ENCODE measurements around the gene SECTM1. TPM values are rescaled to one million over a fixed set of nuclear protein-coding genes. Genes with fewer than 3 reads are reported as not detected.

The SECTM1 gene
- total and polyA plus RNA-seq, 9 of the 15 experiments (the other 6 are each of a cell fraction or from before 2014, with no cell fraction given), result 0.11 to 0.46 (median 0.18) TPM; not detected in 6

DNA sequence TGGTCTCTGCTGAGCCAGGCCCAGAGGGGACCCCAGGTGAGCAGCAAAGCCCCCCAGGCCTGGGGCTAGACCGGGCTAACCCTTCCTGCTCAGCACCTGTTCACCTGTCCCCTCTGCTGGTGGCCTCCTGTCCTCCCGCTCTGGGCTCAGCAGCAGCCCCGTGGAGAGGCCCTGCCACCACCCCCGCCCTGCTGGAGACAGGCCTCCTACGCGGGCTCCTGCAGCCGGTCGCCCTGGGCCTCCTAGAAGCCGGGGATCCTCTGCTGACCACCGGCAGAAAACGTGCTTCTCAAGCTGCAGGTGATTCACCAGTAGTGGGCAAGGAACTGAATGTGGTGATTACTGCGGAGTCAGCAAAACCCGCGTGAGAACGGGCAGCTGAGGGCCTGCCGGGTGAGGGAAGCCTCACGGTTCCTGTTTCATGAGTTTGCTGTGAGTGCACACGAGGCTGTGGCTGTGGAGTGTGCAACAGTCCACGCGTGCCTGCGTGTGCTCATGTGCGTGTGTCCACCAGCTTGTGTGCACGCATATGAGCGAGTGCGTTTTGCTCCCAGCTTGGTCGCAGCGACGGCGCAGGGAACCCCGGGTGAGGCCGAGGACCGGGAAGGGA is 792 bp downstream of the SECTM1 start (continued):
- TF ChIP-seq, protein P1, sequence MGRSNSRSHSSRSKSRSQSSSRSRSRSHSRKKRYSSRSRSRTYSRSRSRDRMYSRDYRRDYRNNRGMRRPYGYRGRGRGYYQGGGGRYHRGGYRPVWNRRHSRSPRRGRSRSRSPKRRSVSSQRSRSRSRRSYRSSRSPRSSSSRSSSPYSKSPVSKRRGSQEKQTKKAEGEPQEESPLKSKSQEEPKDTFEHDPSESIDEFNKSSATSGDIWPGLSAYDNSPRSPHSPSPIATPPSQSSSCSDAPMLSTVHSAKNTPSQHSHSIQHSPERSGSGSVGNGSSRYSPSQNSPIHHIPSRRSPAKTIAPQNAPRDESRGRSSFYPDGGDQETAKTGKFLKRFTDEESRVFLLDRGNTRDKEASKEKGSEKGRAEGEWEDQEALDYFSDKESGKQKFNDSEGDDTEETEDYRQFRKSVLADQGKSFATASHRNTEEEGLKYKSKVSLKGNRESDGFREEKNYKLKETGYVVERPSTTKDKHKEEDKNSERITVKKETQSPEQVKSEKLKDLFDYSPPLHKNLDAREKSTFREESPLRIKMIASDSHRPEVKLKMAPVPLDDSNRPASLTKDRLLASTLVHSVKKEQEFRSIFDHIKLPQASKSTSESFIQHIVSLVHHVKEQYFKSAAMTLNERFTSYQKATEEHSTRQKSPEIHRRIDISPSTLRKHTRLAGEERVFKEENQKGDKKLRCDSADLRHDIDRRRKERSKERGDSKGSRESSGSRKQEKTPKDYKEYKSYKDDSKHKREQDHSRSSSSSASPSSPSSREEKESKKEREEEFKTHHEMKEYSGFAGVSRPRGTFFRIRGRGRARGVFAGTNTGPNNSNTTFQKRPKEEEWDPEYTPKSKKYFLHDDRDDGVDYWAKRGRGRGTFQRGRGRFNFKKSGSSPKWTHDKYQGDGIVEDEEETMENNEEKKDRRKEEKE (IDR thresholded peaks at IDR 0.05; ENCODE audit: borderline replicate concordance in 1 of 2, control insufficient read depth in 1 of 2, low read depth in 2 of 2, low read length in 1 of 2), result no peak
- TF ChIP-seq TCF7 (IDR thresholded peaks at IDR 0.05; ENCODE audit: borderline replicate concordance), result no peak
- TF ChIP-seq PRMT5 (CRISPR knock-in tag; IDR thresholded peaks at IDR 0.05), result no peak
- no peak for TF ChIP-seq TAF9B (IDR thresholded peaks at IDR 0.05; ENCODE audit: partially characterized antibody)
- TF ChIP-seq SOX6 (IDR thresholded peaks at IDR 0.05), result no peak
- TF ChIP-seq CC2D1A (IDR thresholded peaks at IDR 0.05), result no peak
- TF ChIP-seq EP300 (IDR thresholded peaks at IDR 0.05; ENCODE audit: low read length), result no peak
- TF ChIP-seq FOXA1 (IDR thresholded peaks at IDR 0.05; ENCODE audit: borderline replicate concordance), result no peak
- TF ChIP-seq XRCC3 (IDR thresholded peaks at IDR 0.05), result no peak
- peak; percentile 72 for TF ChIP-seq ZFX (CRISPR knock-in tag; IDR thresholded peaks at IDR 0.05)
- no peak for TF ChIP-seq SRSF3 (IDR thresholded peaks at IDR 0.05; ENCODE audit: insufficient read depth, low read length)
- TF ChIP-seq SIN3A (IDR thresholded peaks at IDR 0.05; ENCODE audit: borderline replicate concordance in 2 of 2, control insufficient read depth in 1 of 2, low read depth in 2 of 2, low read length in 2 of 2), result no peak
- peak; percentile 3; the same call in 1 of the 2 replicates for TF ChIP-seq MTA3 (IDR thresholded peaks at IDR 0.05; ENCODE audit: borderline replicate concordance)
- TF ChIP-seq XRCC4 (IDR thresholded peaks at IDR 0.05; ENCODE audit: extremely low read depth, insufficient read depth, insufficient read length), result no peak
- TF ChIP-seq RCOR1 (IDR thresholded peaks at IDR 0.05; ENCODE audit: borderline replicate concordance in 1 of 2, low read depth in 2 of 2, low read length in 2 of 2), result no peak
- TF ChIP-seq HNRNPL (IDR thresholded peaks at IDR 0.05; ENCODE audit: low read depth, low read length), result no peak
- TF ChIP-seq, protein P2, sequence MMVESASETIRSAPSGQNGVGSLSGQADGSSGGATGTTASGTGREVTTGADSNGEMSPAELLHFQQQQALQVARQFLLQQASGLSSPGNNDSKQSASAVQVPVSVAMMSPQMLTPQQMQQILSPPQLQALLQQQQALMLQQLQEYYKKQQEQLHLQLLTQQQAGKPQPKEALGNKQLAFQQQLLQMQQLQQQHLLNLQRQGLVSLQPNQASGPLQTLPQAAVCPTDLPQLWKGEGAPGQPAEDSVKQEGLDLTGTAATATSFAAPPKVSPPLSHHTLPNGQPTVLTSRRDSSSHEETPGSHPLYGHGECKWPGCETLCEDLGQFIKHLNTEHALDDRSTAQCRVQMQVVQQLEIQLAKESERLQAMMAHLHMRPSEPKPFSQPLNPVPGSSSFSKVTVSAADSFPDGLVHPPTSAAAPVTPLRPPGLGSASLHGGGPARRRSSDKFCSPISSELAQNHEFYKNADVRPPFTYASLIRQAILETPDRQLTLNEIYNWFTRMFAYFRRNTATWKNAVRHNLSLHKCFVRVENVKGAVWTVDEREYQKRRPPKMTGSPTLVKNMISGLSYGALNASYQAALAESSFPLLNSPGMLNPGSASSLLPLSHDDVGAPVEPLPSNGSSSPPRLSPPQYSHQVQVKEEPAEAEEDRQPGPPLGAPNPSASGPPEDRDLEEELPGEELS (CRISPR knock-in tag; IDR thresholded peaks at IDR 0.05; ENCODE audit: borderline replicate concordance), result 0 out of 2 replicates have a peak, but pooled peaks have one; percentile 20
- TF ChIP-seq, protein P3, sequence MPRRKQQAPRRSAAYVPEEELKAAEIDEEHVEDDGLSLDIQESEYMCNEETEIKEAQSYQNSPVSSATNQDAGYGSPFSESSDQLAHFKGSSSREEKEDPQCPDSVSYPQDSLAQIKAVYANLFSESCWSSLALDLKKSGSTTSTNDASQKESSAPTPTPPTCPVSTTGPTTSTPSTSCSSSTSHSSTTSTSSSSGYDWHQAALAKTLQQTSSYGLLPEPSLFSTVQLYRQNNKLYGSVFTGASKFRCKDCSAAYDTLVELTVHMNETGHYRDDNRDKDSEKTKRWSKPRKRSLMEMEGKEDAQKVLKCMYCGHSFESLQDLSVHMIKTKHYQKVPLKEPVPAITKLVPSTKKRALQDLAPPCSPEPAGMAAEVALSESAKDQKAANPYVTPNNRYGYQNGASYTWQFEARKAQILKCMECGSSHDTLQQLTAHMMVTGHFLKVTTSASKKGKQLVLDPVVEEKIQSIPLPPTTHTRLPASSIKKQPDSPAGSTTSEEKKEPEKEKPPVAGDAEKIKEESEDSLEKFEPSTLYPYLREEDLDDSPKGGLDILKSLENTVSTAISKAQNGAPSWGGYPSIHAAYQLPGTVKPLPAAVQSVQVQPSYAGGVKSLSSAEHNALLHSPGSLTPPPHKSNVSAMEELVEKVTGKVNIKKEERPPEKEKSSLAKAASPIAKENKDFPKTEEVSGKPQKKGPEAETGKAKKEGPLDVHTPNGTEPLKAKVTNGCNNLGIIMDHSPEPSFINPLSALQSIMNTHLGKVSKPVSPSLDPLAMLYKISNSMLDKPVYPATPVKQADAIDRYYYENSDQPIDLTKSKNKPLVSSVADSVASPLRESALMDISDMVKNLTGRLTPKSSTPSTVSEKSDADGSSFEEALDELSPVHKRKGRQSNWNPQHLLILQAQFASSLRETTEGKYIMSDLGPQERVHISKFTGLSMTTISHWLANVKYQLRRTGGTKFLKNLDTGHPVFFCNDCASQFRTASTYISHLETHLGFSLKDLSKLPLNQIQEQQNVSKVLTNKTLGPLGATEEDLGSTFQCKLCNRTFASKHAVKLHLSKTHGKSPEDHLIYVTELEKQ (CRISPR knock-in tag; IDR thresholded peaks at IDR 0.05), result no peak
